NCI-H1436 (cell line): ENCODE measurements around the gene RAB44.

Experiments
- DNase-seq: peaks from one replicate; lab custom pipeline; 2025; lab: John Stamatoyannopoulos, UW

The RAB44 gene

GRCh38 chr6:36733300-36733699 lies 35.7 kb downstream of the RAB44 start:
- DNase-seq = no peak

GRCh38 chr6:36734486-36735060 lies 36.9 kb downstream of the RAB44 start:
- DNase-seq = no peak

- DNase-seq = no peak
Observed at GRCh38 chr6:36735110-36736071, 37.8 kb downstream of the RAB44 start.

GRCh38 chr6:36737043-36737785 lies 39.6 kb downstream of the RAB44 start:
- no peak for DNase-seq

GRCh38 chr6:36738108-36738507 lies 40.5 kb downstream of the RAB44 start:
- DNase-seq = no peak

- DNase-seq = no peak
Observed at GRCh38 chr6:36739947-36740817, 42.6 kb downstream of the RAB44 start.

GRCh38 chr6:36740818-36741179 lies 43.2 kb downstream of the RAB44 start:
- DNase-seq = no peak

GRCh38 chr6:36742146-36742545 lies 44.5 kb downstream of the RAB44 start:
- no peak for DNase-seq

GRCh38 chr6:36743032-36743431 lies 45.4 kb downstream of the RAB44 start:
- no peak for DNase-seq

GRCh38 chr6:36743538-36744303 lies 46.1 kb downstream of the RAB44 start:
- DNase-seq = no peak

GRCh38 chr6:36744304-36744673 lies 46.7 kb downstream of the RAB44 start:
- DNase-seq = no peak

- no peak for DNase-seq
Observed at GRCh38 chr6:36745283-36745682, 47.7 kb downstream of the RAB44 start.

- no peak for DNase-seq
Observed at GRCh38 chr6:36745836-36746235, 48.2 kb downstream of the RAB44 start.

- no peak for DNase-seq
Observed at GRCh38 chr6:36746251-36746650, 48.6 kb downstream of the RAB44 start.

- no peak for DNase-seq
Observed at GRCh38 chr6:36749829-36750489, 52.3 kb downstream of the RAB44 start.

GRCh38 chr6:36751091-36751490 lies 53.5 kb downstream of the RAB44 start:
- no peak for DNase-seq

GRCh38 chr6:36751833-36752186 lies 54.2 kb downstream of the RAB44 start:
- no peak for DNase-seq

GRCh38 chr6:36752187-36752885 lies 54.7 kb downstream of the RAB44 start:
- DNase-seq = no peak

- no peak for DNase-seq
Observed at GRCh38 chr6:36752886-36753506, 55.4 kb downstream of the RAB44 start.
